ENCODE results near the gene TIA1.
"Not testable (repeated sequence)": the region's sequence is repeated elsewhere in the genome, so short reads cannot be mapped to it uniquely, and the experiment has no call there.

Gene TIA1, protein sequence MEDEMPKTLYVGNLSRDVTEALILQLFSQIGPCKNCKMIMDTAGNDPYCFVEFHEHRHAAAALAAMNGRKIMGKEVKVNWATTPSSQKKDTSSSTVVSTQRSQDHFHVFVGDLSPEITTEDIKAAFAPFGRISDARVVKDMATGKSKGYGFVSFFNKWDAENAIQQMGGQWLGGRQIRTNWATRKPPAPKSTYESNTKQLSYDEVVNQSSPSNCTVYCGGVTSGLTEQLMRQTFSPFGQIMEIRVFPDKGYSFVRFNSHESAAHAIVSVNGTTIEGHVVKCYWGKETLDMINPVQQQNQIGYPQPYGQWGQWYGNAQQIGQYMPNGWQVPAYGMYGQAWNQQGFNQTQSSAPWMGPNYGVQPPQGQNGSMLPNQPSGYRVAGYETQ

DNA sequence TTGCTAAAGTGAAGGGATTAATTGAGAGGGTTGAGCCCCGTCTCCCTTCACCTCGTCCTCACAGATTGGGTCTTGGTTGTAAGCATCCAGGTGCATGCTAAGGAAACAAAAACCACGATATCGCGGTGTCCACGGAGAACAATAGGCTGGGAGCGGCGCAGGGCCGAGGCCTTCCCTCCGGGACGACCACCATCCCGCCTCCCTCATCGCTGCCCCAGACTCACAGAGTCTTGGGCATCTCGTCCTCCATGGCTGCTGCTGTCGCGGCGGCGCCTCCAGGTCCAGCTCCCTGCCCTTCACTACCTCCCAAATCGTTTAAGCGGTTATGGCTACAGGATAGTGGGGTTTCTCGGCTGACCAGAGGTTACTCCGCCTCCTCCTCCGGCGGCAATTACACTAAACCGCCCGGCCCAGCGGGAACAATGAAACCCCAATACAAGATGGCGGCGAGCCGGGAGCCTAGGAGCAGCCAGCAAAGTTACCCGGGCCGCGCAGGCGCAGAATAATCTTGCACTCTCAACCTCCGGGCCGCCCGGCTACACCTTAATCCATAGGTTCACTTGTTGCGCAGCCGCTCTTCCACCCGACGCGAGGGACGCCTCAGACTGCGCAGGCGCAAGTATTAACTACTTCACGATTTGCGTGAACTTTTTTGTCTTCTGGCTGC, at the start of gene TIA1:
Gene TIA1, minus strand, starts transcription at position 448 of the 667 bp plus-strand sequence. Its CDS starts 198 bp downstream, at position 250.
- H3K4me3 ChIP-seq (ENCODE audit: low read depth, low read length) = peak within 1 kb of the TSS; percentile 73
- TF ChIP-seq, protein P1, sequence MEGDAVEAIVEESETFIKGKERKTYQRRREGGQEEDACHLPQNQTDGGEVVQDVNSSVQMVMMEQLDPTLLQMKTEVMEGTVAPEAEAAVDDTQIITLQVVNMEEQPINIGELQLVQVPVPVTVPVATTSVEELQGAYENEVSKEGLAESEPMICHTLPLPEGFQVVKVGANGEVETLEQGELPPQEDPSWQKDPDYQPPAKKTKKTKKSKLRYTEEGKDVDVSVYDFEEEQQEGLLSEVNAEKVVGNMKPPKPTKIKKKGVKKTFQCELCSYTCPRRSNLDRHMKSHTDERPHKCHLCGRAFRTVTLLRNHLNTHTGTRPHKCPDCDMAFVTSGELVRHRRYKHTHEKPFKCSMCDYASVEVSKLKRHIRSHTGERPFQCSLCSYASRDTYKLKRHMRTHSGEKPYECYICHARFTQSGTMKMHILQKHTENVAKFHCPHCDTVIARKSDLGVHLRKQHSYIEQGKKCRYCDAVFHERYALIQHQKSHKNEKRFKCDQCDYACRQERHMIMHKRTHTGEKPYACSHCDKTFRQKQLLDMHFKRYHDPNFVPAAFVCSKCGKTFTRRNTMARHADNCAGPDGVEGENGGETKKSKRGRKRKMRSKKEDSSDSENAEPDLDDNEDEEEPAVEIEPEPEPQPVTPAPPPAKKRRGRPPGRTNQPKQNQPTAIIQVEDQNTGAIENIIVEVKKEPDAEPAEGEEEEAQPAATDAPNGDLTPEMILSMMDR (IDR thresholded peaks at IDR 0.05; ENCODE audit: control insufficient read depth, extremely low read depth, insufficient read depth) = no peak
- DNase-seq (ENCODE audit: low read depth) = peak; percentile 88

DNA sequence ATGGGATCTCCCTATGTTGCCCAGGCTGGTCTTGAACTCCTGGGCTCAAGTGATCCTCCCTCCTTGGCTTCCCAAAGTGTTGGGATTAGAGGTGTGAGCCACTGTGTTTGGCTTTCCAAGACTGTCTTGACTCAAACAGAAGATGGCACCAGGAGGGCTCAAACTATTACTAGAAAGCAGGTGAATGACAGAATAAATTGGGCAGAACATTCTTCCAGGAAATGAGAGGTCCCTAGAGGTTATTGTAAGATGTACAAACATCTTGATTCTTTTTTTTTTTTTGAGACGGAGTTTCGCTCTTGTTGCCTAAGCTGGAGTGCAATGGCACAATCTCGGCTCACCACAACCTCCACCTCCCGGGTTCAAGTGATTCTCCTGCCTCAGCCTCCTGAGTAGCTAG, 49.4 kb upstream of the TIA1 start:
- not testable (repeated sequence) for H3K4me3 ChIP-seq (ENCODE audit: low read depth, low read length); DNase-seq (ENCODE audit: low read depth)

DNA sequence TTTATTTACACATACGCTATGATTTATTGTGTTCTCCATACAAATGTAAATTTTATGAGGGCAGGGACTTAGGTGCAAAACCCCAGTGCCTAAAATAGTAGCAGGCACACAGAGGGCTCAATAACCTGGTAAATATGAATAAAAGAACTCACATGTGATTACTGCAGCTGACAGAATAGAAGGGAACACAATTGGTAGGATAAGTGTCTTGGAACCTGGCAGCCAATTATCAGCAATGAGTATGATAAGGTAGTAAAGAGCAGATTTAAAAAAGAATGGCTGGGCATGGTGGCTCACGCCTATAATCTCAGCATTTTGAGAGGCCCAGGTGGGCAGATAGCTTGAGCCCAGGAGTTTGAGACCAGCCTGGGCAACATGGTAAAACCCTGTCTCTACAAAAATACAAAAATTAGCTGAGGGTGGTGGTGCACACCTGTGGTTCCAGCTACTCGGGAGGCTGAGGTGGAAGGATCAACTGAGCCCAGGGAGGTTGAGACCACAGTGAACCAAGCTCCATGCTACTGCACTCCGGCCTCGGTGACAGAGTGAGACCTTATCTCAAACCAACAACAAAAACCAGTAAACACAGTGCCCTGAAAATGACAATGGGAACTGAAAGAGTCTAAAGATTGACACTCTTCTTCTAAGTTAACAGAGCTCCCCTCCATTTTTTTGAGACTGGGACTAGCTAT, 35.2 kb upstream of the TIA1 start:
- no peak for DNase-seq (ENCODE audit: low read depth)
- no peak overlapping the region for H3K4me3 ChIP-seq (ENCODE audit: low read depth, low read length)
- TF ChIP-seq, protein P1 (IDR thresholded peaks at IDR 0.05; ENCODE audit: control insufficient read depth, extremely low read depth, insufficient read depth) = no peak

DNA sequence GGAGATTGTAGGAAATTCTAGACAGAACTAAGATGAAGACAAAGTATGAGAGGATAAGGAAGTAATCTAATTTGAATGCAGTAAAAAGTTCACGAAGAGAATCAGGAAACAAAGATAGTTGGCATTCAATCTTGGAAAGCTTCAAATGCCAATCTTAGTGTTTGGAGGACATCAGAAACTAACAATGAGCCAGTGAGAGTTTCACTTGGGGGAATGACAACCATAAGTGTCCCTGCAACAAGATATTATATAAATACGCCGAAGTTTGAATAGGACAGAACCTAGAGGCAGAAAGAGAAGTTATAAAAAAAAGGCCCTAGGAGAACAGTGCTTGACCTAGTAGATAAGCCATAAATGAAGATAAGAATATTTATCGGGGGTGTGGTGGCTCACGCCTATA, 34.0 kb upstream of the TIA1 start:
- H3K4me3 ChIP-seq (ENCODE audit: low read depth, low read length) = no peak overlapping the region
- TF ChIP-seq, protein P1 (IDR thresholded peaks at IDR 0.05; ENCODE audit: control insufficient read depth, extremely low read depth, insufficient read depth) = no peak
- no peak for DNase-seq (ENCODE audit: low read depth)

DNA sequence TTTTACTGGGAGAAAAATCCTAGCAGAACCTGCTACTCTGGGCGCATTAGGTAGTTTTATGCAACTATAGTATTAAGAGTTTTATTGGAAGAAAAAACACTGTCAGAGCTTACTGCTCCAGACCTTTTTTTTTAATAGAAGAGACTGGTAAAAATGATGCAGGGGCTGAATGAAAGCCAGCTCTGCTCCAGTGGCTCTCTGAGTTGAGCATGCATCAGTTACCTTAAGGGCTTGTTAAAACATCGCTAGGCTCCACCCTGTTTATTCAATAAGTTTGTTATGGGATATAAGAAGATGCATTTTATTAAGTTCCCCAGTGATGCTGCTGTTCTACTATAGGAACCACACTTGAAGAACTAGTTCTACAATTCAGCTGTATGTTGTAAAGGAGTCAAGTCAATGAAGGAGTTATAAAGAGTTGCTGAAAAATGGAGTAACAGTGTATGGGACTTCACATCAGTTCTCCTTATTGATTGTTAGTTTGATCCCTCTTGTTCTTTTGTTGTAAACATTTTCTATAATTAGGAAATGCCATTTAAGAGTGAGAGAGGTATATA, 31.9 kb upstream of the TIA1 start:
- no peak overlapping the region for H3K4me3 ChIP-seq (ENCODE audit: low read depth, low read length)
- TF ChIP-seq, protein P1 (IDR thresholded peaks at IDR 0.05; ENCODE audit: control insufficient read depth, extremely low read depth, insufficient read depth) = no peak
- no peak for DNase-seq (ENCODE audit: low read depth)

DNA sequence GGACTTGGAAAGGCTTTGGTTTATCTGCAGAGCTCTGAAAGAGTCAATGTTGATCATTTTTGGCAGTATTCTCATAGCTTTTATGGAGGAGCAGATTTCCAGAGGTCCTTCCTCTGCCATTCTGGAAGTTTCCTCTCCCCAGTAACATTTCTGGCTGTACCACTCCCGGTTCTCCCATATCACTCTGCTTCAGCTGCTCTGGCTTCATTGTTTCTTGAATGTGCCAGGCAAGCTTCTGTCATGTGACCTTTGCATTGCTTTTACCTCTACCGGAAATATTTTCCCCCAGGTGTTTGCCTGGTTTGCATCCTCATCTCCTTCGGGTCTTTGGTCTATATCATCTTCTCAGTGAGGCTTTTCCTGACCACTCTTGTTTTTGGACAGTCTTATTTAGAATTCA, 21.9 kb upstream of the TIA1 start:
- TF ChIP-seq, protein P1 (IDR thresholded peaks at IDR 0.05; ENCODE audit: control insufficient read depth, extremely low read depth, insufficient read depth) = no peak
- no peak for DNase-seq (ENCODE audit: low read depth)
- no peak overlapping the region for H3K4me3 ChIP-seq (ENCODE audit: low read depth, low read length)

DNA sequence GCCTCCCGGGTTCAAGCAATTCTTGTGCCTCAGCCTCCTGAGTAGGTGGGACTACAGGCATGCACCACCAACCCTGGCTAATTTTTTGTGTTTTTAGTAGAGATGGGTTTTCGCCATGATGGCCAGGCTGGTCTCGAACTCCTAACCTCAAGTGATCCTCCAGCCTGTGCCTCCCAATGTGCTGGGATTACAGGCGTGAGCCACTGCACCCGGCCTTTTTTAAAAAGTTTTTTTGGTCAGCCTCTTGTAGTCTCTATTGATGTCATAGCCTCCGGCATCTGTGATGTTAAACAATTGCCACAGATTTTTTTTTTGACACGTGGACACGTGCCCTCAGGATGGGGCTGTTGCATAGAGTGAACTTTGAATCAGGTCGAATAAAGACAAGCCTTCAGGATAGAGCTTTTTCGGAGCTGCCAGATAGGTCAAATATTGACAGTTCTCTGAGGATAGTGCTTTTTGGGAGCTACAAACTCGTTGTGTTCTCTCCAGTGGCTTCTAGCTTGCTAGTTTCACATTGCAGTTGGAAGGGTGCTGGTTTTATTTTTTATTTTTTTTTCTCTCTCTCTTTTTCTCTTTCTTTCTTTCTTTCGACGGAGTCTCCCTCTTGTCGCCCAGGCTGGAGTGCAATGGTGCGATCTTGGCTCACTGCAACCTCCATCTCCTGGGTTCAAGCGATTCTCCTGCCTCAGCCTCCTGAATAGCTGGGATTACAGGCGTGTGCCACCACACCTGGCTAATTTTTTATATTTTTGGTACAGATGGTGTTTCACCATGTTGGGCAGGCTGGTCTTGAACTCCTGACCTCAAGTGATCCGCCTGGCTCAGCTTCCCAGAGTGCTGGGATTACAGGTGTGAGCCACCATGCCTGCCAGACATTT, 21.2 kb upstream of the TIA1 start:
- not testable (repeated sequence) for DNase-seq (ENCODE audit: low read depth); H3K4me3 ChIP-seq (ENCODE audit: low read depth, low read length)

DNA sequence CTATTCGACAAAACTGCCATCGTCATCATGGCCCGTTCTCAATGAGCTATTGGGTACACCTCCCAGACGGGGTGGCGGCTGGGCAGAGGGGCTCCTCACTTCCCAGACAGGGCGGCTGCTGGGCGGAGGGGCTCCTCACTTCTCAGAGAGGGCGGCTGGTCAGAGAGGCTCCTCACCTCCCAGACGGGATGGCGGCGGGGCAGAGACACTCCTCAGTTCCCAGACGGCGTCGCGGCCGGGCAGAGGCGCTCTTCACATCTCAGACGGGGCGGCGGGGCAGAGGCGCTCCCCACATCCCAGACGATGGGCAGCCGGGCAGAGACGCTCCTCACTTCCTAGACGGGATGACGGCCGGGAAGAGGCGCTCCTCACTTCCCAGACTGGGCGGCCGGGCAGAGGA, 18.5 kb upstream of the TIA1 start:
- not testable (repeated sequence) for H3K4me3 ChIP-seq (ENCODE audit: low read depth, low read length); DNase-seq (ENCODE audit: low read depth)

All from LNCaP clone FGC (cell line).